GOT3 (cell line): Measurements from ENCODE around the gene RAB40C.

Experiments
- DNase-seq: peaks from one replicate; lab custom pipeline; 2025; ENCODE audit warnings: mixed read lengths; lab: John Stamatoyannopoulos, UW

RAB40C gene

GRCh38 chr16:617855-618254 lies 28.0 kb downstream of the RAB40C start:
- DNase-seq, result no peak

GRCh38 chr16:619476-620100 lies 29.7 kb downstream of the RAB40C start:
- DNase-seq, result no peak

- DNase-seq, result no peak
Measured at GRCh38 chr16:620700-621525, 31.0 kb downstream of the RAB40C start.

- no peak for DNase-seq
Measured at GRCh38 chr16:621526-622105, 31.8 kb downstream of the RAB40C start.

GRCh38 chr16:622920-623280 lies 33.0 kb downstream of the RAB40C start:
- no peak for DNase-seq

GRCh38 chr16:624526-625070 lies 34.7 kb downstream of the RAB40C start:
- DNase-seq, result no peak

GRCh38 chr16:625117-625976 lies 35.5 kb downstream of the RAB40C start:
- DNase-seq, result no peak

GRCh38 chr16:625977-626765 lies 36.3 kb downstream of the RAB40C start:
- no peak for DNase-seq

GRCh38 chr16:626787-627453 lies 37.1 kb downstream of the RAB40C start:
- DNase-seq, result peak; percentile 73

GRCh38 chr16:627454-628239 lies 37.8 kb downstream of the RAB40C start:
- no peak for DNase-seq

- no peak for DNase-seq
Measured at GRCh38 chr16:628321-629061, 38.6 kb downstream of the RAB40C start.

- no peak for DNase-seq
Measured at GRCh38 chr16:629185-629832, 39.4 kb downstream of the RAB40C start.

GRCh38 chr16:629833-630248 lies 40.0 kb downstream of the RAB40C start:
- no peak for DNase-seq

GRCh38 chr16:630249-630814 lies 40.5 kb downstream of the RAB40C start:
- DNase-seq, result no peak

GRCh38 chr16:630815-631405 lies 41.0 kb downstream of the RAB40C start, which contains the start of gene WFIKKN1:
TSS of gene WFIKKN1 (plus strand) at chr16:630985. CDS start at chr16:631254, 269 bp downstream.
- DNase-seq, result no peak

GRCh38 chr16:631808-632358 lies 42.0 kb downstream of the RAB40C start:
- DNase-seq, result no peak
